HPDE6-E6E7 (cell line): Measurements from ENCODE around the gene PPP2R3B.
"Not testable (repeated sequence)": the region's sequence is repeated elsewhere in the genome, so short reads cannot be mapped to it uniquely, and the experiment has no call there.

ENCODE experiments used
- DNase-seq: peaks from one replicate; pipeline ENCODE4 v3.0.0; 2011; ENCODE audit warnings: missing footprints; ENCODE audit errors: extremely low spot score

PPP2R3B gene

DNA sequence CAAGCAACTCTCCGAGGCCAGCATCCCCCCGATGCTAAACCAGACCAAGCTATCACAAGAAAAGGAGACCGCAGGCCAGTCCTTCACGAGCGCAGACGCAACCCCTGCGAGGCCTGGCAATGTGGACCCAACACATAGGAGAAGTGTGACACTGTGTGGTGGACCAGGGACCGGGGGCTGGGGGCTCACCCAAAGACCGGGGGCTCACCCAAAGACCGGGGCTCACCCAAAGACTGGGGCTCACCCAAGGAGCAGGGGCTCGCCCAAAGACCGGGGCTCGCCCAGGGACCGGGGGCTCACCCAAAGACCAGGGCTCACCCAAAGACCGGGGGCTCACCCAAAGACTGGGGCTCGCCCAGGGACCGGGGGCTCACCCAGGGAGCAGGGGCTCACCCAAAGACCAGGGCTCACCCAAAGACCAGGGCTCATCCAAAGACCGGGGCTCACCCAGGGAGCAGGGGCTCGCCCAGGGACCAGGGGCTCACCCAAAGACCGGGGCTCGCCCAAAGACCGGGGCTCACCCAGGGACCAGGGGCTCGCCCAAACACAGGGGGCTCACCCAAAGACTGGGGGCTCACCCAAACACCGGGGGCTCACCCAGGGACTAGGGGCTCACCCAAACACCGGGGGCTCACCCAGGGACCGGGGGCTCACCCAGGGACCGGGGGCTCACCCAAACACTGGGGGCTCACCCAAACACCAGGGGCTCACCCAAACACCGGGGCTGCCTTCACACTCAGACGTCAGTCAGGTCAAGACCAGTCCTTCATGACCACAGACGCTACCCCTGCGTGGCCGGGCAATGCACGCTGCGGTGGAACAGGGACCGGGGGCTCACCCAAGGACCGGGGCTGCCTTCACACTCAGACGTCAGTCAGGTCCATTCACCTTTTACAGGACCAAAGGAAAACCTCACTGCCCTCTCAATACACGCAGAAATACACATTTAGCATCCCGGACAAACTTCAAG is 32.9 kb downstream of the PPP2R3B start:
- no peak for DNase-seq

DNA sequence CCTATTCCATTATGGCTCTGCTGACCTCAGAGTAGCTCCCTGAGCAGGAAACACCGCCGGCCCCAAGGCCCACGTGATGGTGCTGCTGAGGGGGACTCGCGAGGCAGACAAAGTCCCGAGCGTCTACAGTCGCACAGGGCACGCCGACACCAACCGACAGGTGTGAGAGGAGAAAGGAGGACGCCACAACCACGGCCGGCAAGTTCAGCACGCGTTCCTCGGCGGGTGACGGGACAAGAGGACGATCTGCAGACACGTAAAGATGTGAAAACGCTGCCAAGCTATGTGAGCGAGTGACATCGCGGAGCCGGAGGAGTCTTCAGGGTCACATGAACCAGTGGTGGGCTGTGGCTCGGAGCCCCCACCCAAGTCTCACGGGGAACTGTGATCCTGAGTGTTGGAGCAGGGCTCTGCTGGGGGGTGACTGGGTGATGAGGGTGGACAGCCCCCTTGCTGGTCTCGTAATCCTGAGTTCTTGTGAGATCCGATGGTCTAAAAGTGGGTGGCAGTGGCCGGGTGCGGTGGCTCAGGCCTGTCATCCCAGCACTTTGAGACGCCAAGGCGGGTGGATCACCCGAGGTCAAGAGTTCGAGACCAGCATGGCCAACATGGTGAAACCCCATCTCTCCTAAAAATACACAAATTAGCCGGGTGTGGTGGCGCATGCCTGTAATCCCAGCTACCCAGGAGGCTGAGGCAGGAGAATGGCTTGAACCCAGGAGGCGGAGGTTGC is 34.0 kb downstream of the PPP2R3B start:
- DNase-seq, result no peak

DNA sequence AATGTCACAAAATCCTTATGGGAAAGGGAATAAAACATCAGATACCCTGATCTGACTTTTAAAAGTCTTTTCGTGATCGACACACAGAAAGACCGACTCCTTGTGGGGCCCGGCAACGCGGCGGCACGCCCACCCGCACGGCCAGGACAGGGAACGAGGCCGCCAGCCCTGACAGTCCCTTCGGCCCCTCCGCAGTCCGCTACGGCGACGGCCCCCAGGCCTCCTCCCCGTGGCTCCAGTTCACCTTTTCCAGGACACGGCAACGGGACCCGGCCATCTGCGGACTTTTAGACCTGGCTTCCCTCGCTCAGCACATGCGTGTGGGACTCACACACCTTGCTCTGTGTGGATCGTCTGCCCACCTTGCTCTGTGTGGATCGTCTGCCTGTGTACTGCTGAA is 34.5 kb downstream of the PPP2R3B start:
- DNase-seq, result no peak

DNA sequence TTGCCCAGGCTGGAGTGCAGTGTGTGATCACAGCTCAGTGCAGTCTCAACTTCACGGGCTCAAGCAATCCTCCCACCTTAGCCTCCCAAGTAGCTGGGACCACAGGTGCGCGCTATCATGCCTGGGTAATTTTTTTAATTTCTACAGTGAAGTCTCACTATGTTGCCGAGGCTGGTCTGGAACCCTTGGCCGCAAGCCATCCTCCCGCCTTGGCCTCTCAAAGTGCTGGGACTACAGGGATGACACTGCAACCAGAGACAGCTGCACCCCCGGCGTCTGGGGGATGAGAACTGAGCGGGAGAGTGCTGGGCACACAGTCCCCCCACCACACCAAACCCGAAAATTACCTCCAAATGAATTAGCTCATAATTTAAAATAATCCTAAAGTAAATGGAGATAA is 35.0 kb downstream of the PPP2R3B start:
- DNase-seq, result no peak

DNA sequence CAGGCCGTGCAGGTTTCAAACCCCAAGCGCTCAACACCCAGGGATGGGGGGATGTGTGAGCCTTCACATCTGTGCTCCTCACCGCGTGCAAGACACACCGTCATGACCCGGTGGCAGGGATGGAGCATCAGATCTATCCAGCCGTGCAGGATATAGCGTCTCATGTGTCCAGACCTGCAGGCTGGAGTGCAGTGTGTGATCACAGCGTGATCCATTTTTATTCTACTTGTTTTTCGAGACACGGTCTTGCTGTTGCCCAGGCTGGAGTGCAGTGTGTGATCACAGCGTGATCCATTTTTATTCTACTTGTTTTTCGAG is 35.4 kb downstream of the PPP2R3B start:
- not testable (repeated sequence) for DNase-seq

- DNase-seq, result no peak
Observed at GRCh38 chrX:350534-351323, 36.0 kb downstream of the PPP2R3B start.

DNA sequence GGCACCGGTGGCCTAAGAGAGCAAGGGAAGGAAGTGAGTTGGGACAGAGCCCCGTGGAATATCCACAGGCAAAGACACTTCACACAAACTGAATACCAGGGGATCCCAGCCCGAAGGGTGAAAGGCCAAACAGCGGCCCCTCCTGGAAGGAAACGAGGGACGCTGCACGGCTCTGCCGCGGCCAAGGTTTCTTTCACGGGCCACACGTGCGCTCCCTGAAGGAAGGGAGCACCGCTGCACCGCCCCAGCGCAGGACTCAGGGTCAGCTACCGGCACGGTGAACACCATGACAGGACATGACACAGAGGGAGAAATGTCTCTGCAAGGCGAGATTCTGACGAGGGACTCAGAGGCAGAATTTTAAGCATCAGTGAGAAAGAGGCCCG is 36.6 kb downstream of the PPP2R3B start:
- DNase-seq, result no peak

DNA sequence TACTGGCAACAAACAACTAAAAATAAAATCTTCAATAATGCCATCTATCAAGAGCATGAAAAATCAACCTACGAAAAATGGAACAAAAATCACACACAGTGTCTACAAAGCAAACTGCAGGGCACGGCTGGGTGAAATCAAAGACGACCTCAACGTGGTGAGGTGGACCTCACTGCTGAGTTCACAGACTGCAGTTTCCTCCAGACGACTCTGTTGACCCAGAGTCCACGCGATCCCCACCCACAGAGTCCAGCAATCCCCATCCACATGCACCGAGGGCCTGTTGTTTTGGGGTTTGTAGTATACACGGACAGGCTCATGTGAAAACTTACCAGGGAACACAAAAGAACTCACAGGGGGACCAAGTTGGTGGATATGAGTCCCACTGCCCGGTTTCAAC is 37.0 kb downstream of the PPP2R3B start:
- DNase-seq, result no peak

DNA sequence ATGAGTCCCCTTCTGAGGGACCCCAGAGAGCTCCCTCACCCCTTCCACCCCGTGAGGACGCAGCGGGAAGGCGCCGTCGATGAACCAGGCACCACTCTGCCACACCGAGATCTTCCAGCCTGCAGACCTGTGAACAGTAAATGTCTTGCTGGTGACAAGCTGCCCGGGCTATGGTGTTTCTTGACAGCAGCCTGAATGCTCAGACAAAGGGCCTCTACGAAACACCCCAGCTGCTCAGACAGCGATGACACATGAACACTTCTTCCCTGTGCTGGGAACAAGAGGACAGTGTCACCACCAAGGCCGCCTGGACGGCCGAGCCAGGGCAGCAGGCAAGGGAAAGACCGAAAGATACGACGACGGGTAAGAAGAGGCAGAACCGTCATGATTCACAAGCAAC is 37.5 kb downstream of the PPP2R3B start:
- no peak for DNase-seq

GRCh38 chrX:348461-349117 is 38.1 kb downstream of the PPP2R3B start:
- no peak for DNase-seq

DNA sequence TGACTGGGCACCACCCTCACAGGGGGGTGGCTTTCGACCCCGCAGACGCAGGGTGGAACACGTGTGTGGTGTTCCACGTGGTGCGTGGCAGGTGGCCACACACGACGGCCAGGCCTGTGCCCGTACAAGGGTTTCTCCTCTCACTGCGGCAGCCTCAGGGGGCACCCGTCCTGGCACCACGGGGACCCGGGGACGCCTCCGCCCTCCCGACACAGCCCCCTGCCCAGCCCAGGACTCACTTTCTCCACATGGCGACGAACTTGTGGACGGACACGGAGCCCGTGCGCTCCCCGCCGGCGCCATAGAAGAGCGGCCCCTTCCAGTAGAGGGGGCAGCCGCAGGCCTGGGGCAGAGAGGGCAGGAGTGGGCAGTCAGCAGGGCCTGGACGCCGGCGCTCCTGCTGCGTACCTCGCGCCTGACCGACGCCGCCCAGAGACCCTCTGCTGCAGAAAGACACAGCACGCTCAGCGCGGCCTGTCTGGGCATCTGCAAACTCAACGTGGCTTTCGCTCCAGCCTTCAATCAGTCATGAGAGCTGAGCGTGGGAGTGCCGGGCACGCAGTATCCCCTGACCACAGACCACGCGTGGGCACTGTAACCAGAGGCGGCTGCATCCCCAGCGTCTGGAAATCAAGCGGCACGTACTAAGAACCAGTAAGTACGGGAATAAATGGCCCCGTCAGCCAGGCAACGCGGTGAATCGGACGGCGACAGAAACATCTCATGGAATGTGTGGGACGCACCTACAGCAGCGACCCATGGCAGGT is 39.2 kb downstream of the PPP2R3B start:
- DNase-seq, result no peak

DNA sequence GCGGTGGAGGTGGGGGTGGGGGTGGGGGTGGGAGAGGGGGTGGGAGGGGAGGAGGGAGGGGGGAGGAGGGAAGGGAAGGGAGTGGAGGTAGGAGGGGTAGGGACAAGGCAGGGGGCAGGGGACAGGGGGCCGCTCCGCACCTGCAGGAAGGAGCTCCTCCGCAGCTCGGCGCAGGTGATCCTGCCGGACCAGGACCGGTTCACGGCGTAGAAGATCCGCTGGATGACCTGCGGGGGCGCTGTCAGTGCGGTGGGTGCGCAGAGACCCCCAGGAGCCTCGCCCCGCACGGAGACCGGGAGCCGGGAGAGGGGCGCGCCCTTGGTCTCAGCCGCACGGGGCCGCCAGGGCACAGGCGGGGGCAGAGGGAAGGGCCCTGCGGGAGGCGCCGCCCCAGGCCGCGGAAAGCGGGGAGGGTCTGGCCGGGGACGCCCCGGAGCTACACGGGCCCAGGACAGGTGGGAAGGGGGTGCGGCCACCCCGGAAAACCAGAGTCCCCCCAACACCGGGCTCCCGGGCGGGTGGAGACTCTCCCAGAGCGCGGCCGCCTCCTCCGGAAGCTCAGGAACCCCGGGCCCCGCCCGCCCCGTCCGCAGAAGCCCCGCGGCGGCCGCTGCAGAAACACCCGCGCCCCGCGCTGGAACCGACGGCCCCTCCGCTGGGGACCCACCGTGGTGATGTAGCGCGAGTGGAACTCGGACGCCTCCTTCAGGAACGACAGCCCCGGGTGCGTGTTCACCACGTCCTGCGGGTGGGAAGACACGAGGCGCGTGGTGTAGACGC is 40.5 kb downstream of the PPP2R3B start:
- DNase-seq, result no peak

DNA sequence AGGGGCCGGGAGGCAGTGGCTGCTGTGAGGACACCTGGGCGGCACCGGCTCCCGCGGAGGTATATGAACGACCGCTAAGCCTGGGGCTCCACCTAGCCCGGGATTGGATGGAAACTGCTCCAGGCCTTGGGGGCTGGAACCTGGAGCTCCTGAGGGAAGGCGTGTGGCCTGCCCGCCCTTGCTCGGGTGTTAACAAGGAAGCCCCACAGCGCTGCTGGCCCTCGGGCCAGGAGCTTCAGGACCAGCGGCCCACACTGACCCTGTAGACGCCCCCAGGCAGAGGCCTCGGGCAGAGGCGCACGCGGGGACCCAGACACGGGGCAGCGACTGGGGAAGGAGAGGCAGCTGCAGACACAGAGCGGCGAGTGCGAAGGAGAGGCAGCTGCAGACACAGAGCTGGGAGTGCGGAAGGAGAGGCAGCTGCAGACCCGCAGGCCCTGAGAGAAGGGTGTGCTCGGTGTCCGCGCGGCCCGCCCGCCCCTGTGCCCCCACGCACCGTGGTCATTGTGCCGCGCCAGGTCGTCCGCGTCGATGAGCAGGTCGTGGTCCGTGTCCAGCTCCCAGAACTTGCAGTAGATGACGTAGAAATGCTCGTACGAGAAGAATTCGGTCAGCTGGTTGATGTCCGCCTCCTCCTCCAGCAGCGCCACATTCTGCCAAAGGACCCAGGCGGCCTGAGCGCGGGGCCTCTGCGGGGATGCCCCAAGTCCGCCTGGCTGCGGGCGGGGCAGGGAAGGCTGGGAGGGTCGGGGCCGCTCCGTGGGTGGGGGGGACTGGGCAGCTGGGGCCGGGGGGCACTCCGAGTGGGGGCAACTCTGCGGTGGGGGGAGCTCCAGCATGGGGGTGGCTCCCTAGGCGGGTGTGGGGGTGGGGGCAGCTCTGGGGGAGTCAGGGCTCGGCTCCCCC is 41.4 kb downstream of the PPP2R3B start:
- no peak for DNase-seq

GRCh38 chrX:344371-344901 is 42.3 kb downstream of the PPP2R3B start:
- DNase-seq, result no peak

GRCh38 chrX:341541-342101 is 45.1 kb downstream of the PPP2R3B start:
- no peak for DNase-seq

DNA sequence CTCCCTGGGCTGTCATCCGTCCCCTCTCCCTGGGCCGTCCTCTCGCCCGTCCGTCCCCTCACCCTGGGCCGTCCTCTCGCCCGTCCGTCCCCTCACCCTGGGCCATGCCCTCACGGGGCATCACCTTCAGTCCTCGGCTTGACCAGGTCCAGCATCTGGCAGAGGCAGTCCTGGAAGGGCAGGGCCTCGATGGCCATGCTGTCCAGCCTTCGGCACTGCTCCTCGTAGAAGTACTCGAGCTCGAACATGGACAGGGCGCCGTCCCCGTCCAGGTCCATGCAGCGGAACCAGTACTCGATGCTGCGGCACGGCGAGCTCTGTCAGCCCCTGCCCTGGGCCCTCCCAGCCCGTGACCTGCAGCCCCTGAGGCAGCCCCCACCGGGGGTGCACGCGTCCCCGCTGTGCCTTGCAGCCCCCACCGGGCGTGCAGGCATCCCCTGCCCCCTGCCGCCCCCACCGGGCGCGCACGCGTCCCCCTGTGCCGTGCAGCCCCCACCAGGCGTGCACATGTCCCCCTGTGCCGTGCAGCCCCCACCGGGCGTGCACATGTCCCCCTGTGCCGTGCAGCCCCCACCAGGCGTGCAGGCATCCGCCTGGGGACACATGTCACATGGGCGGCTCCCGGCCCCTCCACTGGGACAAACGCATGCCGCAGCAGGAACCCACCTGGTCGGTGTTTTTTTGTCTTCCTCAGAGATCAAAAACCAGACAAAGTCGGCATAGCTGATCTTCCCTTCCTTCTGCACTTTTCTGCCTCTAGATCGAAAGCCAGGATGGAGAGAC is 45.9 kb downstream of the PPP2R3B start:
- no peak for DNase-seq

DNA sequence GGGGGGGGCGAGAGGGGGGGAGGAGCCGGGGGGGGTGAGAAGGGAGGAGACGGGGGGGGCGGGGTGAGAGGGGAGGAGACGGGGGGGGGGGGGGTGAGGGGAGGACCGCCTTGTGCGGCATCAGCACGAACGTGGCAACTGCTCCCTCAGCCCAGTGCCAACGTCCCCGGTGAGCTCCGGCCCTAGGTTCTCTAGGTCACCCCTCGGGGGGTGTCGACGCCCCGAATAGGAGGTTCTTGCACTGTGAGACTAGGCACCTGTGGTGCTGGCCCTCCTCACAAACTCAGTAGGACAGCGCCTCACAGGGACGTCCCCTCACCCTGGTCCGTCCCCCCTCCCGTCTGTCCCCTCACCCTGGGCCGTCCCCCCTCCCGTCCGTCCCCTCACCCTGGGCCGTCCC is 46.6 kb downstream of the PPP2R3B start:
- no peak for DNase-seq
